Skin of body (tissue), 2 donors: ENCODE data around the gene PARVG. TPM values are rescaled to one million over a fixed set of nuclear protein-coding genes. Genes with fewer than 3 reads are reported as not detected.

Experiments
- DNase-seq: peaks from one replicate; lab custom pipeline; 2025; lab: John Stamatoyannopoulos, UW
- total RNA-seq: library from RNA; depleted of rRNA; stranded (reverse); fragments of >200 nt; gene quantifications from one replicate; pipeline ENCODE4 v1.2.3, GENCODE V29; 2014

PARVG gene
- total RNA-seq, 1 donor from 2014 or later: 5.7 TPM

GRCh38 chr22:44179989-44180705 is 578 bp upstream of the PARVG start:
- DNase-seq: no peak

DNA sequence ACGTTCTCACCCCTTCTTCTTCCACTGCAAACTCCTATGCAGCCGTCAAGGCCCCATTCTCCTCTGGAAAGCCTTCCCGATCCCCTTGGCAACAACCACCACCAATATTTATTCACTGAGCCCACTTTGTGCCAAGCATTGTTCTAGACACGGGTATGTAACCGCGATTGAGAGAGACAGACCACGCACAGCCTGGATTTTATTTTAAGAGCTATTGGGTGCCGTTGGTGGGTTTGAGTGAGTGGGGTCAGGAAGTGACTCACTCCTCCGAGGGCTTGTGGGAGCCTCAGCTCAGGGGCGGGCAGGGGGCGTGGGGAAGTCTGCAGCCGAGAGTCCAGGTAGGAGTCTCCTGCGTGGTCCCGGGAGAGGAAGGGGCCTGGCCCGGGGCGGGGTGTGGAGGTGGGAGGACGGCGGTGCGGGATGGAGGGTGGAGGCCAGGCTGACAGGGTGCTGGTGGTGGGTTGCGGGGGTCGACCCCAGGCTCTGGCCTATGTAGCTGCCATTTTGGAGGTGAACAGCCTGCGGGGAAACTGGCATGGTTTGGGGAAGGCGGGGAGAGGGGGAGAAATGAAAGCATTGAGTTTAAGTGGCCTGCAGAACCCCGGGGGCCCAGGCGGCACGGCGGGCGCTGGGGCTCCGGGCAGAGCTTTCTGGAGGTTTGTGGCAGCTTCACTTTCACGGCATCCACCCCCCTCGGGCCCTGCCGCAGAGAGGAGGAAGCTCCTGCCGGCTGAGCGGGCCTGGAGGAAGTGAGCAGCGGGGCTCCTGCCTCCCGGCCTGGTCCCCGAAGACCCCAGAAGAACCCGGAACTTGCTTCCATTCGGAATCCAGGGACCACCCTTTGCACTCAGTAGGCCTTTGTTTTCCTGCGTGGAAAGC is 547 bp downstream of the PARVG start:
- DNase-seq: no peak

DNA sequence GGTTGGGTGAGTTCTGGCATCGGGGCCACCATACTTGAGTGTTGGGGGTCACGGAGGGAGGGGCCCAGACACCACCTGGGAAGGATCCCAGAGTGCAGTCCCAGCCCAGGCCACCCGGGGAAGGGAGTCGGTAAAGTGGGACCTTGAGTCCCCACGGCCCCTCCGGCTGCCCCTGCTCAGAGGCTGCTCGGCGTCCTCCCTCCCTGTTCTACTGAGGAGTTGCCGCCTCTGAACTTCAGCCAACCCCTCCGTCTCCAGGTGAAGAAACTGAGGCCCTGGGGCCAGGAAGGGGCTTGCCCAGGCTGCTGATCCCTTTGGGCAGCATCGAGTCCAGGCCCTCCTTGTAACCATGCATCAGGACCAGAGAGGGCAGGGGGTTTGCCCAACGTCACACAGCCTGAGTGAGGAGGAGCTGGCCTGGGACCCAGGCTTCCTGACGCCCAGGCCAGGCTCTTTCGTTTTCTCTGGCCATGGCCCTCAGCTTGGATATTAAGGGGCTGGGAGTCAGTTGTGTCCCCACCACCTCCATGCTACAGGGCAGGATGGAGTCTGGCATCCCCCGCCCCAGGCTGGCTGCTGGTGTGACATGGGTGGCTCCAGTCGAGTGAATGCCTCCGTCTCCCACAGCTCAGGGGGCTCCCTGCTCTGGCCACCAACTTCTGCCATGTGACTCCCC is 1.3 kb downstream of the PARVG start:
- DNase-seq: no peak

GRCh38 chr22:44182588-44183286 is 2.0 kb downstream of the PARVG start:
- no peak for DNase-seq

GRCh38 chr22:44183287-44183588 is 2.5 kb downstream of the PARVG start:
- no peak for DNase-seq

DNA sequence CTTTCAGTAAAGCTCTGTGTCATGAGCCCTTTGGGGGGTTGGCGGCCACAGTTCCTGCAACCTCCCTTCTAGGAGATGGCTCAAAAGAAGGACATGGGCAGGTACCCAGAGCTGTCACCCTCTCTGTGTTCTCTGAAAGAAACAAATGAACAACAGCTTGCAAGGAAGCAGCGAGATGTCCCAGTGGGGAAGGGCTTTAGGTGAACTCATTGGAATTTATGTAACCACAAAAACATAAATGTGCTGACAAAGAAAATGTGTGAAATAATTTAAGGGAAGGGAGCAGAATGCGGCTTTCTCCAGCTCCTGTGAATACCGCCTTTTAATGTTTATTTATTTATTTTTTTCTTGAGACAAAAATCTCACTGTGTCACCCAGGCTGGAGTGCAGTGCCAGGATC is 3.3 kb downstream of the PARVG start:
- no peak for DNase-seq

GRCh38 chr22:44185237-44186120 is 4.8 kb downstream of the PARVG start:
- DNase-seq: no peak

DNA sequence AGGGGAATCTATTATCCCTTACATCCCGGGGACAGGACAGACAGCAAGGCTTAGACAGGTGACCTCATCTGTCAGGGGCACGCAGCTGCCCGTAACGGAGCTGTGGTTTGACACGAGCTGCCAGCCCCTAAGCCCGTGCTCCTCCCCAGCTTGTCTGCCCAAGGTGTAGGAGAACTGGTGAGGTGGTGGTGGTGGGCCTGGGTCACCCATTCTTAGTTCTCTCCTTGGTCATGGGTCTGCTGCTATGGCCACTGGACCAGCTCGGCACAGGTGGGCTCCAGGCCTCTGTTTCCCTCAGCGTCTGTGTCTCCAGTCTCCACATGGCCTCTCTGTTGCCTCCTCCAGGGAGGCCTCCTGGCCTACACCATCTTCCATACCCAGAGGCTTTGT is 5.4 kb downstream of the PARVG start:
- no peak for DNase-seq

- no peak for DNase-seq
Observed at GRCh38 chr22:44186737-44187136, 6.0 kb downstream of the PARVG start.

- DNase-seq: no peak
Observed at GRCh38 chr22:44187652-44188230, 7.0 kb downstream of the PARVG start.

GRCh38 chr22:44188316-44188715 is 7.6 kb downstream of the PARVG start:
- DNase-seq: no peak

DNA sequence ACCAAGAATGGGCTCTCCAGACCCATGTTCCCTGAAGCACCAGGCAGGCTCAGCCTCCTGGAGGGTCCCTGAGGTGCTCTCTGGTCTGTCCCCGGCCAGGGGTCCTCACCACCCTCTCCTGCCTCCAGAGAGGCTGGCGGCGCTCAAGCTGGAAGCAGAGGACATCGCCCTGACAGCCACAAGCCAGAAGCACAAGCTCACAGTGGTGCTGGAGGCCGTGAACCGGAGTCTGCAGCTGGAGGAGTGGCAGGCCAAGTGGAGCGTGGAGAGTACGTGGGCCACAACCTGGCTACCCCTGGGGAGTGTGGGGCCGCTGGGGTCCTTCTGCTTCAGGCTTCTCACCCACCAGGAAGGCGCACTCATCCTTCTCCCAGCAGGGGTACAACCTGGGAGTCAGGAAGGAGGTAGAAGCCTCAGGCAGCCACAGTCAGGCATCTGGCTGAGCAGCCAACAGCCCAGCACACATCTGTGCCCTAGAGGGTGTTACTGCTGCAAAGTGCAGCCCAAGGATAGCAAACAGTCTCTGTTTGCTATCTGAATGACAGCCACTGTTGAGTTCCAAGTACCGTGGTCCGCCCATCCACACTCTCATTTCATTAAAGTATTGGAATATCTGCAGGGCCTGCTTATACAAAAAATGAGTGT is 8.4 kb downstream of the PARVG start:
- no peak for DNase-seq

GRCh38 chr22:44190381-44190976 is 9.8 kb downstream of the PARVG start:
- DNase-seq: no peak

DNA sequence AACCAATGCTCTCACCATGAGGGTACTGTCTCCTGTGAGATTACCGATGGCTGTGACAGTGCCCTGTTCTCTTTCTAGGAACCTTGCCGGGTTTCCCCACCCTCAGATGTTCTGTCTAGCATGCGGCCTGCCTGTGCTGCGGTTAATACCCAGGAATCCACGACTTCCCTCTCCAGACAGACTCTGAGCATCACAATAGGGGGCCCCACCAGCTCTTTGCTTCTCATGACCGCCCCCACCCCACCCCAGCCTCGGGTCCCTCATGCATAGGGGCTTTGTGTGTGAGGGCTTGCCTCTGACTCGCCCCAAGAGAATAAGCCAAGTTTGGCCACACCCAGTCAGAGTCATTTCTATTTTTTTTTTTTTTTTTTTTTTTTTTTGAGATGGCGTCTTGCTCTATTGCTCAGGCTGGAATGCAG is 10.3 kb downstream of the PARVG start:
- DNase-seq: no peak

DNA sequence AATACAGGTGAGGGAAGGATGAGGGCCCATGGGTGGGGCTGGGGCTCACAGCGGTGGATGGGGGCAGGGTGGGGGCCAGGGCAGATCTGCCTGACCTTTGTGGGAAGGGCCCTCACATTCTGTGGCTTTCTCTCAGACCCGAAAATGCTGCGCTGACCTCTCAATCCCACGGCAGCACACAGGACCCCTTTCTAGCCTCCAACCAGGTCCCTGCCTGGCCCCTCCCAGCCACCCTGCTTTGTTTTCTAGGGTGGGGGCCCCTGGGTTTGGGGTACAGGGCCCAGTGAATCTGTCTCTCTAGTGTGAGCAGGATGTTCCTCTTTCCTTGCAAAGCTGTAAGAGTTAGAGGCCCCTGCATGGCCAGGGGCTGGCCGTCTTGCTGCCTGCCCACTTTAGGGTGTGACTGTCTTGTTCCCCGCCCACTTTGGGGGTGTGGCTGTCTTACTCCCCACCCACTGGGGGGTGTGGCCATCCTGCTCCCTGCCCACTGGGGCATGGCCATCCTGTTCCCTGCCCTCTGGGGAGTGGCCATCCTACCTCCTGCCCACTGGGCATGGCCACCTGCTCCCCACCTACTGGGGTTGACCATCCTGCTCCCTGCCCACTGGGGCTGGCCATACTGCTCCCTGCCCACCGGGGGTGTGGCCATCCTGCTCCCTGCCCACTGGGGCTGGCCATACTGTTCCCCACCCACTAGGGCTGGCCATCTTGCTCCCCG is 11.5 kb downstream of the PARVG start:
- DNase-seq: no peak

- no peak for DNase-seq
Observed at GRCh38 chr22:44192816-44193534, 12.2 kb downstream of the PARVG start.

GRCh38 chr22:44193535-44193891 is 12.8 kb downstream of the PARVG start:
- DNase-seq: no peak

- DNase-seq: no peak
Observed at GRCh38 chr22:44194569-44194968, 13.8 kb downstream of the PARVG start.
